Islet precursor cell (in vitro differentiated cells): ENCODE measurements around the gene FLCN.
"Not testable (repeated sequence)": the region's sequence is repeated elsewhere in the genome, so short reads cannot be mapped to it uniquely, and the experiment has no call there.

ENCODE experiments used
- DNase-seq: peaks from one replicate; pipeline ENCODE4 v3.0.0-alpha.2; 2018

Gene FLCN, protein sequence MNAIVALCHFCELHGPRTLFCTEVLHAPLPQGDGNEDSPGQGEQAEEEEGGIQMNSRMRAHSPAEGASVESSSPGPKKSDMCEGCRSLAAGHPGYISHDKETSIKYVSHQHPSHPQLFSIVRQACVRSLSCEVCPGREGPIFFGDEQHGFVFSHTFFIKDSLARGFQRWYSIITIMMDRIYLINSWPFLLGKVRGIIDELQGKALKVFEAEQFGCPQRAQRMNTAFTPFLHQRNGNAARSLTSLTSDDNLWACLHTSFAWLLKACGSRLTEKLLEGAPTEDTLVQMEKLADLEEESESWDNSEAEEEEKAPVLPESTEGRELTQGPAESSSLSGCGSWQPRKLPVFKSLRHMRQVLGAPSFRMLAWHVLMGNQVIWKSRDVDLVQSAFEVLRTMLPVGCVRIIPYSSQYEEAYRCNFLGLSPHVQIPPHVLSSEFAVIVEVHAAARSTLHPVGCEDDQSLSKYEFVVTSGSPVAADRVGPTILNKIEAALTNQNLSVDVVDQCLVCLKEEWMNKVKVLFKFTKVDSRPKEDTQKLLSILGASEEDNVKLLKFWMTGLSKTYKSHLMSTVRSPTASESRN

DNA sequence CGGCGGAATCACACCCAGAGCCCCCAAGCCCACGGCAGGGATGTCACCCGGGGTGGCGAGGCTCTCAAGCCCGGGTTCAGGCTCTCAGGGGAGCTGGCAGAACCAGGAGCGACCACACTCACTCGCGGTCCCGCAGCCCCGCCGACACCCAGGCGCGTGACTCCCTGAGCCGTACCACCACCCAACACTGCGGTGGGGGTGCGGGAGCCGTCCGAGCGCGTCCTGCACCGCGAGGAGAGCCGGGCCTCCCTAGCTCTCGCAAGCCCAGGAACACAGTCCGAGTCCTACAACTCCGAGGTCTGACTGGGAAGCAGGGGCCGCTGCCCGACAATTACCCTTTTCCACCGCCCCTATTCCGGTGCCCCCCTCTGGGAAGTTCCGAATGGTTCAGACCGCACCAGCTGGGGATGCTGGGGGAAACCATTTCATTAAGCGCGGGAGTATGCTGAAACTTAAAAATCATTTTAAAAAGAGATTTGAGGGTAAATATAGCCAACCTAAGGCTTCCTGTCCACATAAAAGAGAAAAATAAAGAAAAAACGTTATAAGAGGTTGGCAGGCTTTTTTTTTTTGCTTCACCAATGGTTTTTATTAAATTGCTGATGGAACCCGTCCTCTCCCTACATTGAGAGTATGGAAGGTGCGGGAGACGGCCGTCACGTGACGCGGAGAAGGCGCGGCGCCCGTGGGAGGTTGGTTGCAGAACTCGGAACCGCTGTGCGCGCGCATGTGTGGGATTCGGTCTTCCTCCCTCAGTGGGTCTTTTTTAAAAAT, at the start of gene FLCN:
Gene FLCN, minus strand, starts transcription at position 143 of the 774 bp plus-strand sequence. CDS start 9,031 bp downstream, outside the sequence.
- peak; percentile 88 for DNase-seq

DNA sequence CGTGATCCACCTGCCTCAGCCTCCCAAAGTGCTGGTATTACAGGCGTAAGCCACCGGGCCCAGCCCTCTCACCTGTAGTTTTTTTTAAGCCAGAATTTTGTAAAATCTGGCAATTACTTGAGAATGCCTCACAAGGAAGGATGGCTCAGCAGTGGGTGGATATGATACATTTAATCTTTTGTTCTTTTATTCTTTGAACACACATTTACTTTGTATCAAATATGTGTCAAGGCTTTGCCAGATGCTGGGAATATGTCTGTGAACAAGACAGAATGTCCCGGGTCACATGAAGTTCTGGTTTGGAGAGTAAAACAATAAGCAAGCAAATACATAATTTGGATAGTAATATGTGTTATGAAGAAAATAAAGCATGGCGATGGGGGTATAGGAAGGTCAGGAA, 49.0 kb upstream of the FLCN start:
- no peak for DNase-seq

GRCh38 chr17:17280613-17281549, 43.9 kb upstream of the FLCN start, which contains the start of gene COPS3:
Gene COPS3, minus strand, starts transcription at chr17:17281246. Its CDS starts 60 bp downstream, at chr17:17281186.
- DNase-seq: peak; percentile 99

GRCh38 chr17:17279316-17279715, 42.3 kb upstream of the FLCN start:
- DNase-seq: no peak

DNA sequence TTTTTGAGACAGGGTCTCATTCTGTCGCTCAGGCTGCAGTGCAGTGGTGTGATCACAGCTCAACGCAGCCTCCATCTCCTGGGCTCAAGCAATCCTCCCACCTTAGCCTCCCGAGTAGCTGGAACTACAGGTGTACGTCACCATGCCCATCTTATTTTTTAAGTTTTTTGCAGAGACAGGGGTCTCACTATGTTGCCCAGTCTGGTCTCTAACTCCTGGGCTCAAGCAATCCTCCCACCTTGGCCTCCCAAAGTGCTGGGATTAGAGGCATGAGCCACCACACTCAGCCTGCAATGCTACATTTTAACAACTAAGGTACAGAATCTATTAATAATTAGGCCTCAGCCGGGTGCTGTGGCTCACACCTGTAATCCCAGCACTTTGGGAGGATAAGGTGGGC, 40.5 kb upstream of the FLCN start:
- DNase-seq: not testable (repeated sequence)

DNA sequence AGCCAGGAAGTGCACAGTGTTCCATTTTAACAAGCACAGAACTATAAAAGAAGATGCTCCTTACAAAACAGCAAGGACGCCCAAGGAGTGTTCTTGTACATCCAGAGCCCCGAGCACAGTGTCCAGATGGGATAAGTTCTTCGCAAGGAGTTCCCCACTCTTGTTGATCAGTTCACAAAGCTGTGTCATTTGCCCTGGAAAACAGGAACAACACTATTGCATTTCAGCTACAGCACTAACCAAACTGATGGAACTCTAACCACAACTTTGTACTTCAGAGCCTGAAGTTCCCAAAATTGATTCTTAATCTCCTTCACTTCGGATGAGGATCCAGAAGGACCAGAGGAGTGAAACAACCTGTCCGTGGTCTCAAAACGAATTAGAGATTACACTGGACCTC, 39.0 kb upstream of the FLCN start:
- no peak for DNase-seq

GRCh38 chr17:17269926-17270773, 33.2 kb upstream of the FLCN start:
- DNase-seq: no peak

DNA sequence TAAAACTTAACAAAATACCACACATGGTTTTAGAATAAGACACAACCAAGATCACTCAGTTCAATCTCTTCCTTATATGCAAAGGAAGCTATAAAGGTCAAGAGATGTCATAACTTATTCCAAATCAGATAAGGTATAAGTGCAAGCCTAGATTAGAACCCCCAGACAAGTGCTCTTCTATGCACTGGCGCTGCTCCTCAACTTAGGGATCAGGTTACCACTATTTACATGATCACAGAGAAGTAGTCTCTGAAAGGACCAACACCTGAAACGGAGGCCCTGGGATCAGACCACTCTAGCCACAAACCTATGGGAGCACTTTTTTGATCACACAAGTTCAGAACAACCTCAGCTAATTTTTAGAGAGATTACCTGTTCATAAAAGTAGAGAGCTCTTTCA, 27.5 kb upstream of the FLCN start:
- no peak for DNase-seq

DNA sequence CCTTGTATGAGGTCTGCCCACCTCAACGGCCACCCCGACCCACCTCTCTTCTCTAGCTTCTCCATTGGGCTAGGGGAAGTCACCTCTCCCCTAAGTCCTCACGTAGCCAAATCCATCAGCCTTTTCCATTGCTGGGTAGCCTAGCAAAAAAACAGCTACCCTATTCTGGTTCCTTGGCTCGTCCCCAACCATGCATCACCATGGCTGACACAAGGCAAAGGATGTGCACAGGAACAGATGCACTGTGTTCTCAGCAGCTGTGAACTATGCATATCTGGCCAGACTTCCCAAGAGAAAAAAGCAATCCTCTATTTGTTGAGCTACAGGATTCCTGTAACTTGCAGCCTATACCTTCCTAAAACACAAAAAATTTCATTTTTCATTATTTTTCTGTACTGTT, 22.0 kb upstream of the FLCN start:
- peak; percentile 11 for DNase-seq

DNA sequence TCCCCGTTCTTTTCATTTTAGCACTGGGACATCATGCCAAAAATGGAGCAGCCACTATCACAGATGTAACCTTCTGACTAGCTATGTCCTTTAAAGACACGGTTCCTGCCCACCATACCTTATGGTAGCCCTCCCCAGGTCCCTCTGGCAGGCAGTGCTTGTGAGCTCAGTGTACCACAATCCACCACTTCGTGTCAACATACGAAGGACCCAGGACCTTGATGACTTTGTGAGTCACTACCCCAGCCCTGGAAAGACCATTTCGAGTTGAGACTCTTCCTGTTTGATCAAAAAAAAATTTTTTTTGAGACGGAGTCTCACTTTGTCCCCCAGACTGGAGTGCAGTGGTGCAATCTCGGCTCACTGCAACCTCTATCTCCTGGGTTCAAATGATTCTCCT, 21.0 kb upstream of the FLCN start:
- no peak for DNase-seq

DNA sequence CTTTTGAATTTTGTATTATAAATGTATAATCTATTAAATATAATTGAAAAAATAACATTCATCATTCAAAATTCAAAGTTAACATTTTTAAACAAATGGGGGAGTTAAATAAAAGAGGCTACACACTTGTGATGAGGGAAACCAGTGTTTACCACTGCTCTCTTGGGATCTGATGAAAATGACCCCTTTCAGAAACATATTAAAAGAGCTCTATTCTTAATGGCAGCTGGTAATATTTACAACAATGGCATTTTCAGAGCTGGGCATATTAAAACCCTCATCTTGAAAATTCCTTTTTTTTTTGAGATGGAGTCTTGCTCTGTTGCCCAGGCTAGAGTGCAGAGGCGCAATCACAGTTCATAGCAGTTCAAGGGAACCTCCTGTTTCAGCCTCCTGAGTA, 19.3 kb upstream of the FLCN start:
- DNase-seq: no peak

DNA sequence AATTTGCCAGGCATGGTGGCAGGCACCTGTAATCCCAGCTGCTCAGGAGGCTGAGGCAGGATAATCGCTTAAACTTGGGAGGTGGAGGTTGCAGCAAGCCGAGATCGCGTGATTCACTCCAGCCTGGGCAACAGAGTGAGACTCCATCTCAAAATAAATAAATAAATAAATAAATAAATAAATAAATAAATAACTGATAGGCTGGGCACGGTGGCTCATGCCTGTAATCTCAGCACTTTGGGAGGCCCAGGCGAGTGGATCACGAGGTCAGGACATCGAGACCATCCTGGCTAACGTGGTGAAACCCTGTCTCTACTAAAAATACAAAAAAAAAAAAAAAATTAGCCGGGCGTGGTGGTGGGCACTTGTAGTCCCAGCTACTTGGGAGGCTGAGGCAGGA, 18.7 kb upstream of the FLCN start:
- not testable (repeated sequence) for DNase-seq

DNA sequence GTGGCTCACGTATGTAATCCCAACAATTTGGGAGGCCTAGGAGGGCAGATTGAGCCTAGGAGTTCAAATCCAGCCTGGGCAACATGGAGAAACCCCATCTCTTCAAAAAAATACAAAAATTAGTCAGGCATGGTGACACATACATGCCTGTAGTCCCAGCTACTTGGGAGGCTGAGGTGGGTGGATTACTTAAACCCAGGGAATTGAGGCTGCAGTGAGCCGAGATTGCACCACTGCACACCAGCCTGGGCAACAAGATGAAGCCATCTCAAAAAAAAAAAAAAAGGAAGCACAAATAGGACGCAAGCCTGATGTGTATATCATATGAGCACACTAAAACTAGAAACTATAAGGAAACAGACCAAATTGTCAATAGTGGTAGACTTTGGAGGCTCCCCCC, 17.1 kb upstream of the FLCN start:
- no peak for DNase-seq

DNA sequence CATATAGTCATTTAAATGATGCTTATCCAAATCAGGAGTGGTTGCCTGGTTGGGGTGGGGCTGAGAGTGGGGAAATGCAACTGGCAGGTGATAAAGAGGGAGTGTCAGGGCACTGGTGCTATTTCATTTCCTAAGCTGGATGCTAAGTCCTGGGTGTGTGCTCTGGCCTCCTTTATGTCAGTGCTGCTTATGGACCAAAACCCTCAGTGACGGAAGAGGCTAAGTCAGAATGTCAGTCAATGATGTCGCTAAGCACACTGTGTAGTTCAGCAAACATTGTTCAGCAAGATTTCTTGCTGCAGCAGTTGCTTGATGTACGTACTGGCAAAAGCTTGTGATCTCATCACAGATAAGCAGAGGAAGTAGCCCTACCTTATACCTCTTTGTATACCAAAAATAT, 16.4 kb upstream of the FLCN start:
- no peak for DNase-seq

DNA sequence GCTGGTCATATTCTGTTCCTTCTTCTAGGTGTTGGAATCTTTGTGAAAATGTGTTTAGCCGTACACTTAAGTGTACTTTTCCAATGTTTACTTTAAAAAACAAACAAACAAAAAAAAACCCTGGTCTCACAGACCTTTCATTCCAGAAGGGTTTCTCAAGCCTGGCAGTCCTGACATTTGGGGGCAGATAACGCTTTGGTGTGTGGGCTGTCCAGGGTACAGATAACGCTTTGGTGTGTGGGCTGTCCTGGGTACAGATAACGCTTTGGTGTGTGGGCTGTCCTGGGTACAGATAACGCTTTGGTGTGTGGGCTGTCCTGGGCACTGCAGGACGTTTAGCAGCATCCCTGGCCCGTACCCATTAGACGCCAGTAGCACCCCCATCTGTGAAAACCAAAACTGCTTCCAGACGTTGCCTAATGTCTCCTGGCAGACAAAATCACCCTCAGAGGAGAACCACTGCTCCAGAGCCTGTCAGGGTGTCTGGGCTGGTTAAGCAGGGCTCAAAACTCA, 15.2 kb upstream of the FLCN start:
- no peak for DNase-seq

DNA sequence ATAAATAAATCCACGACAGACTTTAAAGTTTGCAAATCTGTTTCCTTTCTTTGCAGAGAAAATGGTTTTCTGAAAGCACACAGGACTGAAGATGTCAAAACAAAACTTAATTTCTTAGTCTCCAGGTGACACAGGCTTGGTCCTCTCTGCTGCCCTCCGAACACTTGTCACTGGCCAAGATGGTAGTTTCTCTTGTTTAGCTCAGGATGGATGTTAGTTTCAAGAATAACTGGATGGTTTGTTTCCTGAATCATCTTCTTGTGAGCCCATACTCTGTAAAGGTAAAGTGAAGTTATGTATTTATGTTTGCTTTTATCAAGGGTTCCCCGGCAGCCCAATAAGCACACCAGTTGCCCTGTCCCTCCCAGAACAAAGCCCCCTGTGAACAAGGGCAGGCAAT, 9.9 kb upstream of the FLCN start:
- DNase-seq: no peak

DNA sequence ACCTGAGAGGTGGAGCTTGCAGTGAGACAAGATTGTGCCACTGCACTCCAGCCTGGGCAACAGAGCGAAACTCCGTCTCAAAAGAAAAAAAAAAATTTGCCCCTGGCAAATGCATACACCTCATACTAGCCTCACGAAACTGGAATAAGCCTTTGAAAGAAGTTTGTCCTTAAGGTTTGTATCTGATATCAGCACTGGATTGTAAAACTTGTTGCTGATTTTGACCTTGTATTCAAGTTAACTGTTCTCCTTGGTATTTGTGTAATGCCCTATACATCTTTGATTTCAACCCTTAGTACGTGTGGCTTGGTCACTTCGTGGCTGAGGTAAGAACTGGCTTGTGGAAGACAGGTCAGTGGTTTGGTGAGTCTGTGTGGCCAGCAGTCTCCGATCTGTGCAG, 6.2 kb upstream of the FLCN start:
- no peak for DNase-seq

GRCh38 chr17:17242246-17242645, 5.3 kb upstream of the FLCN start:
- no peak for DNase-seq

DNA sequence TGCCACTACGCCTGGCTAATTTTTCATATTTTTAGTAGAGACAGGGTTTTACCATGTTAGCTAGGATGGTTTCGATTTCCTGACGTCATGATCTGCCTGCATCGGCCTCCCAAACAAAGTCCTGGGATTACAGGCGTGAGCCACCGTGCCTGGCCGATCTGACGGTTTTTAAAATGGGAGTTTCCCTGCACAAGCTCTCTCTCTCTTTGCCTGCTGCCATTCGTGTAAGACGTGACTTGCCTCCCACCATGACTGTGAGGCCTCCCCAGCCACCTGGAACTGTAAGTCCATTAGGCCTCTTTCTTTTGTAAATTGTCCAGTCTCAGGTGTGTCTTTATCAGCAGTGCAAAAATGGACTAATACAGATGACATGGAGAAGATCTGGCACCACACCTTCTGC, 4.7 kb upstream of the FLCN start:
- DNase-seq: no peak

- DNase-seq: no peak
These were observed 2.9 kb upstream of the FLCN start for GRCh38 chr17:17239832-17240231.

- DNase-seq: no peak
These were observed 508 bp downstream of the FLCN start for GRCh38 chr17:17236295-17237025.
